Measurements from ENCODE around the gene DAPK2.

DAPK2 gene

GRCh38 chr15:63998489-63998888 lies 47.8 kb downstream of the DAPK2 start:
- DNase-seq: no peak
- Histone ChIP-seq H3K27me3 (ENCODE audit: insufficient read depth, low read length, poor library complexity) (no peaks in the 10 kb centered on the region), H3K23ac (ENCODE audit: low read length) (peak overlapping the region; percentile 57), H2BK5ac (ENCODE audit: low read length) (no peak overlapping the region), H4K5ac (ENCODE audit: low read length) (no peak overlapping the region), H3K9ac (ENCODE audit: low read length) (no peak overlapping the region), H3K27ac (ENCODE audit: low read depth, low read length) (no peak overlapping the region), H3K79me1 (ENCODE audit: low read length) (no peaks in the 10 kb centered on the region), H3K36me3 (ENCODE audit: control insufficient read depth, insufficient read depth, low read length) (no peaks in the 10 kb centered on the region), H2BK120ac (ENCODE audit: low read depth, low read length) (no peak overlapping the region), H4K8ac (ENCODE audit: low read depth, low read length) (no peak overlapping the region), H3K79me2 (ENCODE audit: control insufficient read depth, insufficient read depth, low read length) (no peaks in the 10 kb centered on the region), H3K4me1 (ENCODE audit: control insufficient read depth, low read depth, low read length) (no peaks in the 10 kb centered on the region), H3K4me3 (ENCODE audit: low read length) (no peak overlapping the region), H3K4ac (ENCODE audit: low read depth, low read length) (no peak overlapping the region), H2BK15ac (replicated peaks; ENCODE audit: low read depth) (no peak overlapping the region), H3K4me2 (ENCODE audit: low read length) (no peak overlapping the region), H3K56ac (ENCODE audit: low read length) (no peak overlapping the region), H2AK5ac (ENCODE audit: low read length) (no peak overlapping the region), H3K18ac (ENCODE audit: low read length) (no peak overlapping the region)
- WGBS (ENCODE audit: extremely low coverage, insufficient coverage, low lambda C conversion rate): no CpG with 5 or more reads among the region's 8 CpGs

- Histone ChIP-seq H2BK120ac (ENCODE audit: low read depth, low read length) (no peak overlapping the region), H3K79me1 (ENCODE audit: low read length) (no peaks in the 10 kb centered on the region), H2AK5ac (ENCODE audit: low read length) (no peak overlapping the region), H3K79me2 (ENCODE audit: control insufficient read depth, insufficient read depth, low read length) (no peaks in the 10 kb centered on the region), H4K5ac (ENCODE audit: low read length) (no peak overlapping the region), H2BK5ac (ENCODE audit: low read length) (no peak overlapping the region), H3K9ac (ENCODE audit: low read length) (no peak overlapping the region), H3K36me3 (ENCODE audit: control insufficient read depth, insufficient read depth, low read length) (no peaks in the 10 kb centered on the region), H3K4me3 (ENCODE audit: low read length) (no peak overlapping the region), H3K27me3 (ENCODE audit: insufficient read depth, low read length, poor library complexity) (no peaks in the 10 kb centered on the region), H2BK15ac (replicated peaks; ENCODE audit: low read depth) (no peak overlapping the region), H3K4me1 (ENCODE audit: control insufficient read depth, low read depth, low read length) (no peaks in the 10 kb centered on the region), H4K8ac (ENCODE audit: low read depth, low read length) (no peak overlapping the region), H3K23ac (ENCODE audit: low read length) (no peak overlapping the region), H3K27ac (ENCODE audit: low read depth, low read length) (no peak overlapping the region), H3K18ac (ENCODE audit: low read length) (no peak overlapping the region), H3K4me2 (ENCODE audit: low read length) (no peak overlapping the region), H3K56ac (ENCODE audit: low read length) (no peak overlapping the region), H3K4ac (ENCODE audit: low read depth, low read length) (no peak overlapping the region)
- no peak for DNase-seq
- WGBS (ENCODE audit: extremely low coverage, insufficient coverage, low lambda C conversion rate): no CpG with 5 or more reads among the region's 4 CpGs
Observed at GRCh38 chr15:63997715-63998442, 48.4 kb downstream of the DAPK2 start.

- Histone ChIP-seq H3K9ac (ENCODE audit: low read length) (no peak overlapping the region), H3K27me3 (ENCODE audit: insufficient read depth, low read length, poor library complexity) (no peaks in the 10 kb centered on the region), H3K56ac (ENCODE audit: low read length) (no peak overlapping the region), H2AK5ac (ENCODE audit: low read length) (no peak overlapping the region), H2BK120ac (ENCODE audit: low read depth, low read length) (no peak overlapping the region), H3K79me1 (ENCODE audit: low read length) (no peaks in the 10 kb centered on the region), H2BK5ac (ENCODE audit: low read length) (no peak overlapping the region), H3K4me1 (ENCODE audit: control insufficient read depth, low read depth, low read length) (no peaks in the 10 kb centered on the region), H2BK15ac (replicated peaks; ENCODE audit: low read depth) (no peak overlapping the region), H3K36me3 (ENCODE audit: control insufficient read depth, insufficient read depth, low read length) (no peaks in the 10 kb centered on the region), H3K4me2 (ENCODE audit: low read length) (no peak overlapping the region), H3K4ac (ENCODE audit: low read depth, low read length) (no peak overlapping the region), H3K4me3 (ENCODE audit: low read length) (no peak overlapping the region), H3K23ac (ENCODE audit: low read length) (no peak overlapping the region), H4K8ac (ENCODE audit: low read depth, low read length) (no peak overlapping the region), H3K79me2 (ENCODE audit: control insufficient read depth, insufficient read depth, low read length) (no peaks in the 10 kb centered on the region), H4K5ac (ENCODE audit: low read length) (no peak overlapping the region), H3K18ac (ENCODE audit: low read length) (no peak overlapping the region), H3K27ac (ENCODE audit: low read depth, low read length) (no peak overlapping the region)
- DNase-seq: no peak
- WGBS (ENCODE audit: extremely low coverage, insufficient coverage, low lambda C conversion rate): no CpG with 5 or more reads among the region's 4 CpGs
Observed at GRCh38 chr15:63996794-63997357, 49.4 kb downstream of the DAPK2 start.

GRCh38 chr15:63995789-63996188 lies 50.5 kb downstream of the DAPK2 start:
- Histone ChIP-seq H3K4me1 (ENCODE audit: control insufficient read depth, low read depth, low read length) (no peaks in the 10 kb centered on the region), H2AK5ac (ENCODE audit: low read length) (no peak overlapping the region), H3K27ac (ENCODE audit: low read depth, low read length) (no peak overlapping the region), H3K36me3 (ENCODE audit: control insufficient read depth, insufficient read depth, low read length) (no peaks in the 10 kb centered on the region), H3K4me3 (ENCODE audit: low read length) (no peak overlapping the region), H3K4ac (ENCODE audit: low read depth, low read length) (no peak overlapping the region), H3K79me1 (ENCODE audit: low read length) (no peaks in the 10 kb centered on the region), H3K56ac (ENCODE audit: low read length) (no peak overlapping the region), H2BK120ac (ENCODE audit: low read depth, low read length) (no peak overlapping the region), H2BK5ac (ENCODE audit: low read length) (no peak overlapping the region), H3K9ac (ENCODE audit: low read length) (no peak overlapping the region), H3K4me2 (ENCODE audit: low read length) (no peak overlapping the region), H3K18ac (ENCODE audit: low read length) (no peak overlapping the region), H4K8ac (ENCODE audit: low read depth, low read length) (no peak overlapping the region), H4K5ac (ENCODE audit: low read length) (no peak overlapping the region), H3K23ac (ENCODE audit: low read length) (no peak overlapping the region), H3K27me3 (ENCODE audit: insufficient read depth, low read length, poor library complexity) (no peaks in the 10 kb centered on the region), H2BK15ac (replicated peaks; ENCODE audit: low read depth) (no peak overlapping the region), H3K79me2 (ENCODE audit: control insufficient read depth, insufficient read depth, low read length) (no peaks in the 10 kb centered on the region)
- DNase-seq: no peak
- WGBS (ENCODE audit: extremely low coverage, insufficient coverage, low lambda C conversion rate): no CpG with 5 or more reads among the region's 1 CpG

GRCh38 chr15:63994073-63994600 lies 52.1 kb downstream of the DAPK2 start:
- H3K79me1 ChIP-seq (ENCODE audit: low read length): no peaks in the 10 kb centered on the region
- no peak overlapping the region for H2AK5ac ChIP-seq (ENCODE audit: low read length)
- no peak overlapping the region for H4K5ac ChIP-seq (ENCODE audit: low read length)
- no peaks in the 10 kb centered on the region for H3K27me3 ChIP-seq (ENCODE audit: insufficient read depth, low read length, poor library complexity)
- H2BK5ac ChIP-seq (ENCODE audit: low read length): no peak overlapping the region
- H3K9ac ChIP-seq (ENCODE audit: low read length): no peak overlapping the region
- H4K8ac ChIP-seq (ENCODE audit: low read depth, low read length): no peak overlapping the region
- no peak overlapping the region for H2BK15ac ChIP-seq (replicated peaks; ENCODE audit: low read depth)
- H3K79me2 ChIP-seq (ENCODE audit: control insufficient read depth, insufficient read depth, low read length): no peaks in the 10 kb centered on the region
- no peak overlapping the region for H3K4me3 ChIP-seq (ENCODE audit: low read length)
- H3K4me2 ChIP-seq (ENCODE audit: low read length): no peak overlapping the region
- H2BK120ac ChIP-seq (ENCODE audit: low read depth, low read length): no peak overlapping the region
- no peak overlapping the region for H3K18ac ChIP-seq (ENCODE audit: low read length)
- H3K36me3 ChIP-seq (ENCODE audit: control insufficient read depth, insufficient read depth, low read length): no peaks in the 10 kb centered on the region
- H3K4me1 ChIP-seq (ENCODE audit: control insufficient read depth, low read depth, low read length): no peaks in the 10 kb centered on the region
- no peak overlapping the region for H3K56ac ChIP-seq (ENCODE audit: low read length)
- no peak for DNase-seq
- H3K23ac ChIP-seq (ENCODE audit: low read length): no peak overlapping the region
- WGBS (ENCODE audit: extremely low coverage, insufficient coverage, low lambda C conversion rate): no CpG with 5 or more reads among the region's 4 CpGs
- H3K27ac ChIP-seq (ENCODE audit: low read depth, low read length): no peak overlapping the region
- H3K4ac ChIP-seq (ENCODE audit: low read depth, low read length): no peak overlapping the region
